Measurements from ENCODE around the gene CREBRF.
"Not testable (repeated sequence)": the region's sequence is repeated elsewhere in the genome, so short reads cannot be mapped to it uniquely, and the experiment has no call there.

DNA sequence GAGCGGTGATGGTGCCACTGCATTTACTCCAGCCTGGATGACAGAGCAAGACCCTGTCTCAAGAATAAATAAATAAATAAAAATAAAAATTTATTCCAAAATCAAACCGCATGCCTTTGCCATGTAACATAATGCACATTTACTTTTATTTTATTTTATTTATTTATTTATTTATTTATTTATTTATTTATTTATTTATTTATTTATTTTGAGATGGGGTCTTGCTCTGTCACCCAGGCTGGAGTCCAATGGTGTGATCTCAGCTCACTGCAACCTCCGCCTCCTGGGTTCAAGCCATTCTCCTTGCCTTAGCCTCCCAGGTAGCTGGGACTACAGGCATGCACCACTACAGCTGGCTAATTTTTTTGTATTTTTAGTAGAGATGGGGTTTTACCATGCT, 24.1 kb upstream of the CREBRF start:
- not testable (repeated sequence) for TF ChIP-seq FOXK2 (IDR thresholded peaks at IDR 0.05); PKNOX1 (IDR thresholded peaks at IDR 0.05); CTBP1 (IDR thresholded peaks at IDR 0.05; ENCODE audit: borderline replicate concordance); BHLHE40 (IDR thresholded peaks at IDR 0.05; ENCODE audit: borderline replicate concordance); ARNT (IDR thresholded peaks at IDR 0.05); SP1 (IDR thresholded peaks at IDR 0.05); TARDBP (IDR thresholded peaks at IDR 0.05); FOXM1 (IDR thresholded peaks at IDR 0.05; ENCODE audit: borderline replicate concordance)

All from HEK293T (cell line).